HUES64 (cell line): Measurements from ENCODE around the gene KLHDC1.

ENCODE experiments used
- H3K27ac ChIP-seq: 2 replicates; pipeline ENCODE4 v1.7.0; 2013; ENCODE audit warnings: low read depth, low read length, inconsistent platforms
- H3K27me3 ChIP-seq: 2 replicates; pipeline ENCODE4 v1.6.1; 2013; ENCODE audit warnings: mild to moderate bottlenecking, low read length; ENCODE audit not compliant: insufficient read depth
- H3K36me3 ChIP-seq: 2 replicates; pipeline ENCODE4 v1.6.1; 2013; ENCODE audit warnings: mild to moderate bottlenecking, low read length; ENCODE audit not compliant: insufficient read depth
- H3K4me1 ChIP-seq: 2 replicates; pipeline ENCODE4 v1.6.1; 2013; ENCODE audit warnings: mild to moderate bottlenecking, low read length, moderate library complexity; ENCODE audit not compliant: insufficient read depth
- H3K4me3 ChIP-seq: 2 replicates; pipeline ENCODE4 v1.5.1; 2013; ENCODE audit warnings: mild to moderate bottlenecking, low read length, moderate library complexity
- H3K9ac ChIP-seq: 2 replicates; pipeline ENCODE4 v1.6.1; 2013; ENCODE audit warnings: mild to moderate bottlenecking, low read depth, low read length
- H3K9me3 ChIP-seq: 2 replicates; pipeline ENCODE4 v1.6.1; 2013; ENCODE audit warnings: low read depth, low read length; ENCODE audit not compliant: insufficient read depth
- WGBS: fragments of 150-250, 120-280 bp; methylation state at CpG from one replicate; pipeline ENCODE4 v1.1.7; 2013; ENCODE audit warnings: missing lambda C conversion rate; 5-methylcytosine and 5-hydroxymethylcytosine counted together

Gene KLHDC1

GRCh38 chr14:49786315-49786714 is 93.4 kb downstream of the KLHDC1 start:
- no peaks in the 10 kb centered on the region for H3K27me3 ChIP-seq
- peaks cover 95% of the 10 kb centered on the region for H3K36me3 ChIP-seq
- 95% methylated on average over 2 of the region's 2 CpGs for WGBS
- no peak overlapping the region for H3K4me3 ChIP-seq
- no peak overlapping the region for H3K9ac ChIP-seq
- H3K27ac ChIP-seq = no peak overlapping the region
- H3K9me3 ChIP-seq = no peaks in the 10 kb centered on the region
- no peaks in the 10 kb centered on the region for H3K4me1 ChIP-seq

- peaks cover 90% of the 10 kb centered on the region for H3K36me3 ChIP-seq
These were observed 99.7 kb downstream of the KLHDC1 start for GRCh38 chr14:49792618-49793017.

GRCh38 chr14:49796025-49796424 is 103.1 kb downstream of the KLHDC1 start:
- no peaks in the 10 kb centered on the region for H3K9me3 ChIP-seq
- peaks cover 92% of the 10 kb centered on the region for H3K36me3 ChIP-seq
- H3K4me3 ChIP-seq = no peak overlapping the region
- H3K27me3 ChIP-seq = no peaks in the 10 kb centered on the region
- 82% methylated on average over 1 of the region's 2 CpGs for WGBS
- no peak overlapping the region for H3K9ac ChIP-seq
- H3K27ac ChIP-seq = no peak overlapping the region
- no peaks in the 10 kb centered on the region for H3K4me1 ChIP-seq

More at GRCh38 chr14:49792618-49793017, 99.7 kb downstream of the KLHDC1 start:
- no peak overlapping the region for H3K4me3 ChIP-seq
- no peaks in the 10 kb centered on the region for H3K9me3 ChIP-seq
- no peaks in the 10 kb centered on the region for H3K27me3 ChIP-seq
- no peak overlapping the region for H3K27ac ChIP-seq
- no peaks in the 10 kb centered on the region for H3K4me1 ChIP-seq
- no peak overlapping the region for H3K9ac ChIP-seq
- WGBS = 0% methylated on average over 1 of the region's 1 CpG
